Naive B cell (primary cell): Measurements from ENCODE around the gene TUBA1C. TPM values are rescaled to one million over a fixed set of nuclear protein-coding genes. Genes with fewer than 3 reads are reported as not detected.
"Not testable (repeated sequence)": the region's sequence is repeated elsewhere in the genome, so short reads cannot be mapped to it uniquely, and the experiment has no call there.

ENCODE experiments used
- ATAC-seq, 2 donors: fragments of 150-1000 bp; cut with Tn5 transposase; 2 replicates each; pipeline ENCODE4 v1.10.0; 2021; ENCODE audit warnings: low read depth in 2 of 2, mild to moderate bottlenecking in 2 of 2, moderate library complexity in 2 of 2
- DNase-seq: peaks from one replicate; pipeline ENCODE4 v3.0.0; 2022
- H3K27ac Mint-ChIP-seq, 6 donors: one replicate each; pipeline ENCODE4 v1.8.0; 2020 to 2022; ENCODE audit warnings: mild to moderate bottlenecking in 6 of 6, mixed read lengths in 6 of 6, moderate library complexity in 5 of 6, inconsistent platforms in 2 of 6
- H3K27me3 Mint-ChIP-seq, 3 donors: one replicate each; pipeline ENCODE4 v1.8.0; 2021 to 2022; ENCODE audit warnings: mixed read lengths in 3 of 3, mild to moderate bottlenecking in 1 of 3
- H3K36me3 Mint-ChIP-seq, 2 donors: one replicate each; pipeline ENCODE4 v1.8.0; 2020 to 2022; ENCODE audit warnings: mixed read lengths in 2 of 2, inconsistent platforms in 1 of 2, mild to moderate bottlenecking in 1 of 2
- H3K4me1 Mint-ChIP-seq, 3 donors: one replicate each; pipeline ENCODE4 v1.8.0; 2020 to 2022; ENCODE audit warnings: mixed read lengths in 3 of 3, inconsistent platforms in 1 of 3, mild to moderate bottlenecking in 1 of 3, moderate library complexity in 1 of 3
- H3K4me3 Mint-ChIP-seq, 8 donors: one replicate each; pipeline ENCODE4 v1.8.0; 2020 to 2022; ENCODE audit warnings: mild to moderate bottlenecking in 8 of 8, mixed read lengths in 8 of 8, moderate library complexity in 8 of 8, inconsistent platforms in 2 of 8
- H3K9me3 Mint-ChIP-seq, 7 donors: one replicate each; pipeline ENCODE4 v1.8.0; 2020 to 2022; ENCODE audit warnings: mixed read lengths in 7 of 7, mild to moderate bottlenecking in 5 of 7, inconsistent platforms in 2 of 7, moderate library complexity in 1 of 7
- polyA plus RNA-seq, 6 donors: library from polyadenylated mRNA; unstranded; fragments of 300-500 nt; fragmentation: Illumina TruSeq; gene quantifications; one replicate each; pipeline ENCODE4 v1.2.3, GENCODE V29; 2021; ENCODE audit warnings: low read depth in 6 of 6

The TUBA1C gene
- polyA plus RNA-seq, 6 donors from 2014 or later: 17.0 to 38.9 (median 31.9) TPM

DNA sequence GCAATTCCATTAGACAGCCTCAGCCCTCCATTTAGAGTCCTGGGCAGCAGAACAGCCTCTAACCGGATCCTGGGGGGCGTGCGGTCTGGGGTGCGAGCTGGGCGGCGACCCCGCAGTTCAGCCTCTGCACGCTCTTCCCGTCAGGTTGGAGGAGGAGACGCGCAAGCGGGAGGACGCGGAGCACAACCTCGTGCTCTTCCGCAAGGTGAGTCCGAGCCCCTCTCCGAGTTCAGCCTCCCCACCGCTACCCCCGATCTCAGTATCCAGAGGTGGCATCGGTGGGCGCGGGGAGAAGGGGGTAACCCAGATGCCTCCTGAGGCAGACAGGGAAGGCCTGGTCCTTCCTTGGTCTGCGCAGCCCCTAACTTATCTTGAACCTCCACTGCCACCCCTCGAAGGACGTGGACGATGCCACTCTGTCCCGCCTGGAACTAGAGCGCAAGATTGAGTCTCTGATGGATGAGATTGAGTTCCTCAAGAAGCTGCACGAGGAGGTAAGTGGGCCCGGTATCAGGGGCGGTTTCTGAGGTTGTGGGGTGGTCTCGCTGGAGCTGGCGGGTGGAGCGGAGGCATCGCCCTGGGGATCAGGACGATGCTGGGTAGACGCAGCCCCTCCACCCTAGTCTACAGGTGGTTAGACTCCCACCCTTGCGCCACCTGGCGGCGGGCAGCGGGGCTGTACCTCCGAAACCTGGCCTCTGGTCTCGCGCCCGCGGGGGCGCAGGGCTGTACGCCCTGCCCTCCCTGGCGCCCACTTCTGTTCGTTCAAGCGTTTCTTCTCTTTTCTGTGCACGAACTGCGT is 31.4 kb downstream of the TUBA1C start:
- H3K27me3 Mint-ChIP-seq: peaks cover 51 to 88% (median 65%) of the 10 kb centered on the region in 3 donors
- ATAC-seq (peak; percentile 74 to 77), DNase-seq (peak; percentile 50)
- H3K4me1 Mint-ChIP-seq: peaks cover 4 to 32% (median 24%) of the 10 kb centered on the region in 3 donors
- H3K4me3 Mint-ChIP-seq: peak overlapping the region; percentile 15 to 84 (median 74)
- peak overlapping the region in 3 of 6 donors; percentile 34 to 88 (median 37) for H3K27ac Mint-ChIP-seq
- H3K36me3 Mint-ChIP-seq: no peaks in the 10 kb centered on the region
- no peaks in the 10 kb centered on the region for H3K9me3 Mint-ChIP-seq

DNA sequence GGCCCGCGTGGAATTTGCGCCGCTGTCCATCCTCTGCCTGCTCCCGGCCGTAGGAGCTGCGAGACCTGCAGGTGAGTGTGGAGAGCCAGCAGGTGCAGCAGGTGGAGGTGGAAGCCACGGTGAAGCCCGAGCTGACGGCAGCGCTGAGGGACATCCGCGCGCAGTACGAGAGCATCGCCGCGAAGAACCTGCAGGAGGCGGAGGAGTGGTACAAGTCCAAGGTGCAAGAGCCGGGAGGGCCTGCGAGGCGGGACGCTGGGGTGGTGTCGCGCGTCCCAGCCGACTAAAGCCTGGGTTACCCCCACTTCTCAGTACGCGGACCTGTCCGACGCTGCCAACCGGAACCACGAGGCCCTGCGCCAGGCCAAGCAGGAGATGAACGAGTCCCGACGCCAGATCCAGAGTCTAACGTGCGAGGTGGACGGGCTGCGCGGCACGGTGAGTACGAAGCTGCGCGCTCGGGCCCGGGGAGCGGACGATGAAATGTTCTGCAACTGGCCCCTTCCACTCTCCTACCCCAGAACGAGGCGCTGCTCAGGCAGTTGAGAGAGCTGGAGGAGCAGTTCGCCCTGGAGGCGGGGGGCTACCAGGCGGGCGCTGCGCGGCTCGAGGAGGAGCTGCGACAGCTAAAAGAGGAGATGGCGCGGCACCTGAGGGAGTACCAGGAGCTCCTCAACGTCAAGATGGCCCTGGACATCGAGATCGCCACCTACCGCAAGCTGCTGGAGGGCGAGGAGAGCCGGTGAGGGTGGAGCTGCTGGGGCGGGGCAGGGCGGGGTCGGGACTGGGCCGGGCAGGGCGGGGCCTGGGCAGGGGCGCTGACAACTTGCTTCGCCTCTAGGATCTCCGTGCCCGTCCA is 32.2 kb downstream of the TUBA1C start:
- Mint-ChIP-seq H3K4me3 (peak overlapping the region; percentile 24 to 84 (median 76)), H3K27me3 (peaks cover 57 to 88% (median 65%) of the 10 kb centered on the region in 3 donors), H3K9me3 (no peaks in the 10 kb centered on the region), H3K36me3 (no peaks in the 10 kb centered on the region), H3K4me1 (peaks cover 4 to 32% (median 24%) of the 10 kb centered on the region in 3 donors), H3K27ac (peak overlapping the region in 2 of 6 donors; percentile 34 to 57)
- no peak for DNase-seq
- peak; percentile 30 to 34 for ATAC-seq

DNA sequence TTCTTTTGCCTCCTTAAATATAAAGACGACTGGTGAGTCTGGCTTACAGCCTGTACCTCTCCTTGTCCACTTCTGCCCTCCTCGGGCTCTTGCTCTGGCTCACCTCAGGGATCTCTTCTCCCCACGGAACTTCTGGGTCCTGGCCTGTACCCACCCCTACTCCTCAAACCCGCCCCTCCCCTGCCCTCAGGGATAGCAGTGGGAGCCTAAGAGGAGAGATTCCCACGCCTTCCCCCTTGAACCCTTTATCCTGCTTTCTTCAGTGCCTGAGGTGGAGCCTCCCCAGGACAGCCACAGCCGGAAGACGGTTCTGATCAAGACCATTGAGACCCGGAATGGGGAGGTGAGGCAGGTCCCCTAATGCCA is 32.8 kb downstream of the TUBA1C start:
- Mint-ChIP-seq H3K27me3 (peaks cover 55 to 88% (median 70%) of the 10 kb centered on the region in 3 donors), H3K27ac (no peak overlapping the region), H3K36me3 (peaks cover 0 to under 1% of the 10 kb centered on the region in 2 donors), H3K9me3 (no peaks in the 10 kb centered on the region), H3K4me3 (peak overlapping the region in 6 of 8 donors; percentile 22 to 84 (median 62)), H3K4me1 (peaks cover 4 to 32% (median 24%) of the 10 kb centered on the region in 3 donors)
- ATAC-seq (no peak), DNase-seq (no peak)

DNA sequence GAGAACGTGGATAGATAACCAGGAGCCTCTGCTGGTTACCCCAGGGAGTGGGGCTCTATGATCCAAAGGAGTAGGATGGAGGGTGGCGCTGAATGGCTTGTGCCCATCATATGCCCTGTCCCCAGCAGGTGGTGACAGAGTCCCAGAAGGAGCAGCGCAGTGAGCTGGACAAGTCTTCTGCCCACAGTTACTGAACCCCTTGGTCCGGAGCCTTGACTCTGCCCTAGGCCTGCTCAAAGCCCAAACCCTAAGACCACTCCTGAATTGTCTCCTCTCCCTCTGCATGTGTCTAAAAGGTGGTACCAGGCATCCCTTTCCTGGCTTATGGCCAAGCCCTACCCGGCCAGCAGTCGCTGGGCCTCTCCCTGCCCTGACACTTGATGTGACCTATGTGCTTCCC is 33.3 kb downstream of the TUBA1C start:
- Mint-ChIP-seq H3K27ac (no peak overlapping the region), H3K36me3 (peaks cover 0 to 4% of the 10 kb centered on the region in 2 donors), H3K4me1 (peaks cover 4 to 32% (median 24%) of the 10 kb centered on the region in 3 donors), H3K9me3 (no peaks in the 10 kb centered on the region), H3K27me3 (peaks cover 59 to 89% (median 75%) of the 10 kb centered on the region in 3 donors), H3K4me3 (peak overlapping the region in 5 of 8 donors; percentile 44 to 84 (median 74))
- DNase-seq: no peak
- ATAC-seq: no peak

DNA sequence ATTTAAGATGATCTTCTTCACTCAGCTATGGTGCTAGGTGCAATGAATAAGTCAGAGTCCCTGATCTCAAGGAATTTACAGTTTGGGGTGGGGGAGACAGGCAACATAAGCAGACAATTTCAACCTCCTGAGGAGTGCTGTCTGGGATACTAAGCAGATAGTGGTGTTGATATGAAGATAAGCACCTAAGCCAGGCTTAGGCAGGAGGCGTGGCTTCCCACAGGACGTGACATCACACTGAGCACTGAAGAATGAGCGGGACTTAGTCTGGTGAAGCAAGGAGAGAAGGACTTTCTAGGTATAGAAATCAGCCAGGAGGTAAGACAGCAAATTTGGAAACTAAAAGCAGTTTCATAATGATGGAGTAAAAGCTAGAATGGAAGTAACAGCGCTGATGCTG is 36.9 kb downstream of the TUBA1C start:
- H3K4me3 Mint-ChIP-seq: no peak overlapping the region
- H3K27ac Mint-ChIP-seq: no peak overlapping the region
- H3K4me1 Mint-ChIP-seq: peaks cover 4 to 20% (median 18%) of the 10 kb centered on the region in 3 donors
- peaks cover 0 to 4% of the 10 kb centered on the region in 2 donors for H3K36me3 Mint-ChIP-seq
- no peaks in the 10 kb centered on the region for H3K9me3 Mint-ChIP-seq
- DNase-seq (no peak), ATAC-seq (no peak)
- peaks cover 50 to 79% (median 72%) of the 10 kb centered on the region in 3 donors for H3K27me3 Mint-ChIP-seq

DNA sequence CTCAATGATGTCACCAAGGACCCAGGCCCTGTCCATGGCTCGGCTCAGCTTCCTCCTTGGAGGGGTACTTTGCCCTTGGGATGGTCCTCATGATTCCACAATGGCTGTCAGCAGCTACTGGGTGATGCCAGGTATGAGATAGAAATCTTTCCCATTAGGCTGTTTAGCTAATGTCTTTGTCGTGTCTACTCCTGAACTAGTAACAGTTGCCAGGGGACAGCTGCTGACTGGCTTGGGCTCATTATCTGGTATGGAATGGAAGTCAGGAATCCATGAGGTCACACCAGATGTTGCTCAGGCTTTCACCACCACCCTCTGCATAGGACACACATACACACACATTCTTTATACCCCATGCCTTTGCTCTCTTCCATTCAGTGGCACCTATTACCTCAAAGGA is 39.3 kb downstream of the TUBA1C start:
- no peaks in the 10 kb centered on the region for H3K4me1 Mint-ChIP-seq
- H3K9me3 Mint-ChIP-seq: no peaks in the 10 kb centered on the region
- no peak for ATAC-seq
- DNase-seq: no peak
- peaks cover 34 to 70% (median 68%) of the 10 kb centered on the region in 3 donors for H3K27me3 Mint-ChIP-seq
- no peak overlapping the region for H3K27ac Mint-ChIP-seq
- peaks cover 0 to 4% of the 10 kb centered on the region in 2 donors for H3K36me3 Mint-ChIP-seq
- H3K4me3 Mint-ChIP-seq: no peak overlapping the region

DNA sequence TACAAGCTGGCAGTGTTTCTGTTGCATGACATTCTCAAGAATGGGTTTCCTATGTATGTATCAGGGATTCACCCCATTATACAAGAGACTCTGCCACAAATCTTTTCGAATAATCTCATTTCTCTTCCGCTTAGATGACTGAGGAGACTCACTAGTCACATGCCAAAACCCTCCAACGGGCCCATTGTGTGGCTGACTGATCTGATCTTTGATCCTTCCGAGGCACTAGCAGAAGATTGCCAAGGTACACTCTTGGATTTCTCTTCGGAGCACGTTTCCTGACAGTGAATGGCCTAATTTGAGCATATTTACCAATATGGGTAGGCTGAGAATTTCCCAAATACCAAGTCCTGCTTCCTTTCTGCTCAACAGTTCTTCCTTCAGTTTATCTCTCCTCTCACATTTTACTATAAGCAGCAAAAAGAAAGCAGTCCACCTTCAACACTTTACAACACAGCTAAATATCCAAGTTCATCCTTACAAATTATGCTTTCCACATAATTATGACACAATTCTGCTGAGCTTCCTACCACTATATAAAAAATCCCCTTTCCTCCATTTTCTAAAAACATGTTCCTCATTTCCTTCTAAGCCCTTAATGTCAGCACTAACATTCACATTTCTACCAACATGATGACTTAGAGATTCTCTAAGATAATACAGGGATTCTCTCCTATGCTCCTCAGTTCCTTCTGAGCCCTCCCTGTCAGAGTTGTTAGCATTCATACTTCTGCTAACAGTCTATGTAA is 41.1 kb downstream of the TUBA1C start:
- no peak for ATAC-seq
- peaks cover 40 to 70% (median 69%) of the 10 kb centered on the region in 3 donors for H3K27me3 Mint-ChIP-seq
- DNase-seq: no peak
- H3K4me3 Mint-ChIP-seq: no peak overlapping the region
- no peaks in the 10 kb centered on the region for H3K9me3 Mint-ChIP-seq
- no peak overlapping the region for H3K27ac Mint-ChIP-seq
- peaks cover 0 to 4% of the 10 kb centered on the region in 2 donors for H3K36me3 Mint-ChIP-seq
- H3K4me1 Mint-ChIP-seq: no peaks in the 10 kb centered on the region

DNA sequence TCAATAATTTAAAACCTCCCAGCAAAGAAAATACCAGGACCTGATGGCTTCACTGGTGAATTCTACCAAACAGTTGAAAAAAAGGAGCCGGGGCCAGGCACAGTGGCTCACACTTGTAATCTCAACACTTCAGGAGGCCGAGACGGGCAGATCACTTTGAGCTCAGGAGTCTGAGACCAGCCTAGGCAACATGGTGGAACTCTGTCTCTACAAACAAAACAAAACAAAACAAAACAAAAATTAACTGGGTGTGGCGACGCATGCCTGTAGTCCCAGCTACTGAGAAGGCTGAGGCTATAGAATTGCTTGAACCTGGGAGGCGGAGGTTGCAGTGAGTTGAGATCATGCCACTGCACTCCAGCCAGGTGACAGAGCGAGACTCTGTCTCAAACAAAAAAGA is 44.5 kb downstream of the TUBA1C start:
- Mint-ChIP-seq H3K4me3 (no peak overlapping the region), H3K36me3 (no peaks in the 10 kb centered on the region), H3K27ac (no peak overlapping the region), H3K27me3 (peaks cover 28 to 44% (median 43%) of the 10 kb centered on the region in 3 donors), H3K4me1 (no peaks in the 10 kb centered on the region), H3K9me3 (no peaks in the 10 kb centered on the region)
- DNase-seq (no peak), ATAC-seq (no peak)

DNA sequence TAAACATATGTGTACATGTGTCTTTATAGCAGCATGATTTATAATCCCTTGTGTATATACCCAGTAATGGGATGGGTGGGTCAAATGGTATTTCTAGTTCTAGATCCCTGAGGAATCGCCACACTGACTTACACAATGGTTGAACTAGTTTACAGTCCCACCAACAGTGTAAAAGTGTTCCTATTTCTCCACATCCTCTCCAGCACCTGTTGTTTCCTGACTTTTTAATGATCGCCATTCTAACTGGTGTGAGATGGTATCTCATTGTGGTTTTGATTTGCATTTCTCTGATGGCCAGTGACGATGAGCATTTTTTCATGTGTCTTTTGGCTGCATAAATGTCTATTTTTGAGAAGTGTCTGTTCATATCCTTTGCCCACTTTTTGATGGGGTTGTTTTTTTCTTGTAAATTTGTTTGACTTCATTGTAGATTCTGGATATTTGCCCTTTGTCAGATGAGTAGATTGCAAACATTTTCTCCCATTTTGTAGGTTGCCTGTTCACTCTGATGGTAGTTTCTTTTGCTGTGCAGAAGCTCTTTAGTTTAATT is 45.6 kb downstream of the TUBA1C start:
- H3K27me3 Mint-ChIP-seq: peaks cover 32 to 41% (median 34%) of the 10 kb centered on the region in 3 donors
- not testable (repeated sequence) for H3K27ac Mint-ChIP-seq, H3K9me3 Mint-ChIP-seq, ATAC-seq, H3K4me3 Mint-ChIP-seq, H3K36me3 Mint-ChIP-seq, DNase-seq, H3K4me1 Mint-ChIP-seq

DNA sequence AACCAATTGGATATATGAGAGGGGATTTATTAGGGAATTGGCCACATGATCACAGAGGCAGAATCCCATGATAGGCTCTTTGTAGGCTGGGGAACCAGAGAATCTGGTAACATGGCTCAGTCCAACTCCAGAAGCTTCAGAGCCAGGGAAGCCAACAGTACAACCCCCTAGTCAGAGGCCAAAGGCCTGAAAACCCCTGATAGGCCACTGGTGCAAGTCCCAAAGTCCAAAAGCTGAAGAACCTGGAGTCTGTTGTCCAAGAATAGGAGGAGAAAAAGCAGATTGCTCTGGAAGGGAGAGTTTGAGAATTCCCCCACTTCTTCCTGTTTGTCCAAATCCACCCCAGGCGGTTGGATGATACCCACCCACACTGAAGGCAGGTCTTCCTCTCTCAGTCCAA is 49.9 kb downstream of the TUBA1C start:
- ATAC-seq (no peak), DNase-seq (no peak)
- Mint-ChIP-seq H3K9me3 (no peaks in the 10 kb centered on the region), H3K27ac (no peak overlapping the region), H3K36me3 (no peaks in the 10 kb centered on the region), H3K4me1 (no peaks in the 10 kb centered on the region), H3K27me3 (peaks cover 0 to 18% (median 11%) of the 10 kb centered on the region in 3 donors), H3K4me3 (no peak overlapping the region)

DNA sequence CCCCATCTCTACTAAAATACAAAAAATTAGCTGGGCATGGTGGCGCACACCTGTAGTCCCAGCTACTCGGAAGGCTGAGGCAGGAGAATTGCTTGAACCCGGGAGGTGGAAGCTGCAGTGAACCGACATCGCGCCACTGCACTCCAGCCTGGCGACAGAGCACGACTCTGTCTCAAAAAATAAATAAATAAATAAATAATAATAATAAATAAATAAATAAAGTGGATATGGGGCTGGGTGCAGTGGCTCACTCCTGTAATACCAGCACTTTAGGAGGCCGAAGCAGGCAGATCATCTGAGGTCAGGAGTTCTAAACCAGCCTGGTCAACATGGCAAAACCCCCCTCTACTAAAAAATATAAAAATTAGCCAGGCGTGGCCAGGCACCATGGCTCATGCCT is 52.2 kb downstream of the TUBA1C start:
- not testable (repeated sequence) for H3K4me1 Mint-ChIP-seq, ATAC-seq, H3K27ac Mint-ChIP-seq, H3K4me3 Mint-ChIP-seq, H3K9me3 Mint-ChIP-seq, DNase-seq, H3K36me3 Mint-ChIP-seq
- H3K27me3 Mint-ChIP-seq: peaks cover 0 to 12% (median 8%) of the 10 kb centered on the region in 3 donors

DNA sequence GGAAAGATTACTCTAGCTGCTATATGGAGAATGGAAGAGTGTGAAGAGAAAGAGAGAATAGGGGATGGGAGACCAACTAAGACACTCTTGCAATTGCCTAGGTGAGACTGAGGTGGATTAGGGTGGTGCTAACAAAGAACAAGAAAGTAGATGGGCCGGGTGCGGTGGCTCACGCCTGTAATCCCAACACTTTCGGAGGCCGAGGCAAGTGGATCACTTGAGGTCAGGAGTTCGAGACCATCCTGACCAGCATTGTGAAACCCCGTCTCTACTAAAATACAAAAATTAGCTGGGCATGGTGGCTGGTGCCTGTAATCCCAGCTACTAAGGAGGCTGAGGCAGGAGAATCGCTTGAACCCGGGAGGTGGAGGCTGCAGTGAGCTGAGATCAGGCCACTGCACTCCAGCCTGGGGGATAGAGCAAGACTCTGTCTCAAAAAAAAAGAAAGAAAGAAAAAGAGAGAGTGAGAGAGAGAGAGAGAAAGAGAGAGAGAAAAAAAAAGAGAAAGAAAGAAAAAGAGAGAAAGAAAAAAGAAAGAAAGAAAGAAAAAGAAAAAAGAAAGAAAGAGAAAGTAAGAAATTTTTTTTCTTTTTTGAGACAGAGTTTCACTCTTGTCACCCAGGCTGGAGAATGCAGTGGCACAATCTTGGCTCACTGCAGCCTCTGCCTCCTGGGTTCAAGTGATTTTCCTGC is 55.7 kb downstream of the TUBA1C start:
- DNase-seq: not testable (repeated sequence)

More for the DNA sequence above, 55.7 kb downstream of the TUBA1C start:
- Mint-ChIP-seq H3K4me1 (peaks cover 19 to 23% (median 21%) of the 10 kb centered on the region in 3 donors), H3K4me3 (peak overlapping the region in 7 of 8 donors; percentile 0 to 58 (median 44)), H3K27ac (peak overlapping the region in 2 of 6 donors; percentile 44 to 91)
- not testable (repeated sequence) for ATAC-seq, H3K27me3 Mint-ChIP-seq, H3K9me3 Mint-ChIP-seq, H3K36me3 Mint-ChIP-seq
